RWPE1 (cell line): ENCODE data around the gene ADCY5.

Experiments used
- CTCF ChIA-PET: fragments of 350-600 bp; sonication (Branson Sonifier 250); formaldehyde crosslinking; extraction: SDS; loops from one replicate; lab custom pipeline; 2021; lab: Yijun Ruan, JAX
- POLR2A ChIA-PET: fragments of 400-600 bp; formaldehyde crosslinking; extraction: SDS; loops from one replicate; lab custom pipeline; 2020; ENCODE audit warnings: antibody characterized with exemption; ENCODE audit not compliant: low non-redundant PET; lab: Yijun Ruan, JAX
- DNase-seq: peaks from one replicate; pipeline ENCODE4 v3.0.0; 2012; ENCODE audit warnings: low spot score
- H3K27ac ChIP-seq: fragments of 450-650 bp; 2 replicates; pipeline ENCODE4 v1.5.1; 2017
- TF ChIP-seq, protein P1 (sequence below): fragments of 450-650 bp; conservative IDR thresholded peaks from 2 replicates; pipeline ENCODE4 v1.5.1; 2017; ENCODE audit warnings: low read depth, mild to moderate bottlenecking

Gene ADCY5

DNA sequence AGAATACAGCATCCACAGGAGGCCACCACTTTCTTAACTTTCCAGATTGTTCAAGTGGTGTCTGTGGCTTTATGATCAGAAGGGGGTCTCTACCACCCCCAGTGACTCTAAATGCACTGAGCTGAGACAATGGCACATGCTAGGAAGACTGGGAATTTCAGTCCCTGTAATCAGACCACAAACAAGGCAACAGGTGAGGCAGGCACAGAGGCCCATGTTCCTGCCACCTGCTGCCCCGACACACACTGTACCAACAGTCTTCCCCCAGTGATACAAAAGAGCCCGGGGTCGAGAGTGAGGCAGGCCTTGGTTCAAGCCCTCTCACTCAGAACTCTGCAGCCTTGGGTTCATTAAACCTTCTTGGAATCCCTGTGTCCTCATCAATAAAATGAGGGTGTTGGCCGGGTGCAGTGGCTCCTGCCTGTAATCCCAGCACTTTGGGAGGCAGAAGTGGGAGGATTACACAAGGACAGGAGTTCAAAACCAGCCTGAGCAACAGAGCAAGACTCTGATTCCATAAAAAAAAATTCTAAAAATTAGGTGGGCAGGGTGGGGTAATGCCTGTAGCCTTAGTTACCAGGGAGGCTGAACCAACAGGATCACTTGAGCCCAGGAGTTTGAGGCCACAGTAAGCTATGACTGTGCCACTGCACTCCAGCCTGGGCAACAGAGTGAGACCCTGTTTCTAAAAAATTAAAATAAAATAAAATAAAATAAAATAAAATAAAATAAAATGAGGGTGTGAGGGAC, 55.8 kb downstream of the ADCY5 start:
- ChIA-PET POLR2A (no interaction called here), CTCF (no interaction called here)
- DNase-seq, result no peak
- TF ChIP-seq, protein P1, sequence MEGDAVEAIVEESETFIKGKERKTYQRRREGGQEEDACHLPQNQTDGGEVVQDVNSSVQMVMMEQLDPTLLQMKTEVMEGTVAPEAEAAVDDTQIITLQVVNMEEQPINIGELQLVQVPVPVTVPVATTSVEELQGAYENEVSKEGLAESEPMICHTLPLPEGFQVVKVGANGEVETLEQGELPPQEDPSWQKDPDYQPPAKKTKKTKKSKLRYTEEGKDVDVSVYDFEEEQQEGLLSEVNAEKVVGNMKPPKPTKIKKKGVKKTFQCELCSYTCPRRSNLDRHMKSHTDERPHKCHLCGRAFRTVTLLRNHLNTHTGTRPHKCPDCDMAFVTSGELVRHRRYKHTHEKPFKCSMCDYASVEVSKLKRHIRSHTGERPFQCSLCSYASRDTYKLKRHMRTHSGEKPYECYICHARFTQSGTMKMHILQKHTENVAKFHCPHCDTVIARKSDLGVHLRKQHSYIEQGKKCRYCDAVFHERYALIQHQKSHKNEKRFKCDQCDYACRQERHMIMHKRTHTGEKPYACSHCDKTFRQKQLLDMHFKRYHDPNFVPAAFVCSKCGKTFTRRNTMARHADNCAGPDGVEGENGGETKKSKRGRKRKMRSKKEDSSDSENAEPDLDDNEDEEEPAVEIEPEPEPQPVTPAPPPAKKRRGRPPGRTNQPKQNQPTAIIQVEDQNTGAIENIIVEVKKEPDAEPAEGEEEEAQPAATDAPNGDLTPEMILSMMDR, result no peak
- no peak overlapping the region for H3K27ac ChIP-seq

DNA sequence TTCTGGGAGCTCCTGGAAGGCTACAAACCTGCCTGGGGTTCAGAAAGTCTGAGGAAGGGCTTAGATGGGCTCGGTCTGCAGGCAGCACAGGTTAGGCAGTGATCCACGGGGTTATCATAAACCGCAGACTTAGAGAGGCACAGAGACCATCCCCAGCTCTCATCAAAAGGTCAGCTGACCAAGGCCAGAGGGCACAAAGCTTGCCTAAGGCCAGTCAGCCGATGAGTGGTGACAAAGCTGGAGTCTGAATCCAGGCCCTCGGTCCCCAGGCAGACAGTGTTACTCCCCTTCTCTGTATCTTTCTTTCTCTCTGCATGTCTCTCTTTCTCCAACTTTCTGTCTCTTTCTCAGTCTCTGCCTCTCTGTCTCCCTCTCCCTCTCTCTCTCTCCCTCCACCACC, 56.5 kb downstream of the ADCY5 start:
- TF ChIP-seq, protein P1, result no peak
- ChIA-PET CTCF (no interaction called here), POLR2A (no interaction called here)
- H3K27ac ChIP-seq, result no peak overlapping the region
- no peak for DNase-seq

DNA sequence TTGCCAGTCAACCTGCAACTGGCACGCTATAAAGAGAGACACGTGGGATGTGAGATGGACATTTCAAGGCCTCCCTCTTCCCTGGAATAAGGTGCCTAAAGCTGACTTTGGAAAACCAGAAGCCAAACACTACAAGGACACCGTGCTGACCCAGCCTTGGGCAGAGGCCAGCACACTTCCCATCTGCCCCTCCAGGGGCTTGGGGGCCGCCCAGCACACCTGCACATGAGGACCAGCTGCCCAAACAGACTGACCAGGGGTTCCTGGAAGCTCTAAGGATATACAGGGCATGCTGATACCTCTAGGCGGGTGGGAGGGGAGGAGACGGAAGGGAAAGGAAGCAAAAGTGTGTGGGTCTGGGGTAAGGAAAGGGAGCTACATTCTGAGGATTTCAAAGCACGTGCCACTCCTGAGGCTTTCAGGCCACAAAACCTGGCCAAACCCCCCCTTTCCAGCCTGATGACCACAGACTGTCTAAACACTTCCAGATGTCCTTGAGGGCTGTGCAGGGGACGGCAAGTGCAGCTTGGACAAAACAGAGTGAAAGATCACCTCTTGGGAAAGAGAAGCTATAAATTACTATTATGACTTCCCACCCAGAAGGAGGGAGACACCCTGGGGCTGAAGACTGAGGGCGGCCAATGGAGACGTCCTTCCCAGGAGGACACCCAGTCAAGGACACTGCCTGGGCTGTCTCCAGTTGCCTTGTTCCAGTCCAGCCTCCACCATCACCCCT, 57.9 kb downstream of the ADCY5 start:
- POLR2A ChIA-PET, result no interaction called here
- CTCF ChIA-PET, result interaction anchor here (0.7 kb wide), 1 partner anchor 311 kb away, joined by 4 read pairs; no protein-coding TSS in a partner anchor

GRCh38 chr3:123389628-123389918, 59.3 kb downstream of the ADCY5 start:
- ChIA-PET POLR2A (no interaction called here), CTCF (interaction anchor here (1.3 kb wide), 1 partner anchor 100 kb away, joined by 3 read pairs; no protein-coding TSS in a partner anchor)

More for the DNA sequence above, 57.9 kb downstream of the ADCY5 start:
- no peak for DNase-seq
- TF ChIP-seq, protein P1, result no peak
- H3K27ac ChIP-seq, result no peak overlapping the region

DNA sequence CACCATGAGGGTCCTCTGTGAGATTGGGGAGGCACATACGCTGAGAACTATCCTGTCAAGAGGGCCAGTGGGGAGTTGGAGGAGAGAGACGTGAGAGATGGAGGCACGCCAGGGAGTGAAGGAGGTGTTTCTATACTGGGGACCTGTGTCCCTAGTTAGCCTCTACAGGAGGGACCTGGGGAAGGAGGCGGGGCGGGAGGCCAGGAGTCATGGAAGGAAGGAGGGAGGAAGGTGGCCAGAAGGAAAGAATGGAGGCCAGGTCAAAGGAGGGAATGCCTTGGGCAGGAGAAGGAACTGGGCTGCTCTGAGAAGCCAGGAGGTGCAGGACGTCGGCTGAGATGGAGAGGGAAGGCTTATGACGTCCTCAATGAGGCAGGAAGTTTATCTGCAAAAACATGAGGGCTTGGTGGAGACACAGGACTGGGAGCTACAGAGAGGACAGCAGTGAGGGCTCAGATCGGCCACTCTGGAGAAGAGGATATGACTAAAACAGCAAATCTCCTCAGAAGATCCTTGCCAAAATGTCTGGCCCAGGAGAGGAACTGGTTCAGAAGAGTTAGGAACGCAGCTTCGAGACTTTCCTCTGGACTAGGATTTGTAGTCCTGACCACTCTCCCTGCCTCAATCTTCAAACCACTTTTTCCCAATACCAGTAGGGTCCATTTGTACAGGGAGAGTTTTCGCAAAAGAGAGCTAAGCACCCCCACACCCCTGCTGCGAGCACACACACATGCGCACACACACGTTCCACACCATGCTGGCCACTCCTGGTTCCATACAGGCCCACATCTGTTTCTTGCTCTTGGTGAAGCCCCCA, 59.9 kb downstream of the ADCY5 start:
- POLR2A ChIA-PET, result no interaction called here
- CTCF ChIA-PET, result interaction anchor here (1.3 kb wide), 1 partner anchor 100 kb away, joined by 3 read pairs; no protein-coding TSS in a partner anchor
- H3K27ac ChIP-seq, result no peak overlapping the region
- TF ChIP-seq, protein P1, result no peak
- no peak for DNase-seq

More at GRCh38 chr3:123389628-123389918, 59.3 kb downstream of the ADCY5 start:
- H3K27ac ChIP-seq, result no peak overlapping the region
- TF ChIP-seq, protein P1, result no peak
- no peak for DNase-seq

DNA sequence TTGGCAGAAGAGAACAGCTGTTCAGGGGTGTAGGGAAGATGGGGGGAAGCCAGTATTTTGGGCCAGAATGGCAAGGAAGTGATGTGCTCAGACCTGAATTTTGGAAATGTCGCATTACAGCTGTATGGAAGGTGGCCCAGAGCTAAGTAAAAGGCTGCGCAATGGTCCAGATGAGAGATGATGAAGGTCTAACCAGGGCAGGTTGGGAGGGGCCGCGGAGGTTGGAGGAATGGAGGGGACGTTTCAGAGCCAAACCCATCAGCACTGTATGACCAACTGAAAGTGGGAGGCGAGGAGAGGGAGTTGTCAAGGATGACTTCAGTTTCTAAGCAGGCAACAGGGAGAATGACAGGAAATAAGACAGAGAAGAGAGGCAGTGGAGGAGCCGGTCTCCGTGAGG, 60.8 kb downstream of the ADCY5 start:
- no peak for DNase-seq
- ChIA-PET POLR2A (no interaction called here), CTCF (no interaction called here)
- H3K27ac ChIP-seq, result no peak overlapping the region
- TF ChIP-seq, protein P1, result no peak
